ENCODE measurements around the gene C1orf210. TPM values are rescaled to one million over a fixed set of nuclear protein-coding genes. Genes with fewer than 3 reads are reported as not detected.
A peak's percentile ranks its signal among the peaks of the same experiment; 100 is the strongest.

Gene C1orf210
- total RNA-seq, 1 donor from 2014 or later: 3.7 TPM

DNA sequence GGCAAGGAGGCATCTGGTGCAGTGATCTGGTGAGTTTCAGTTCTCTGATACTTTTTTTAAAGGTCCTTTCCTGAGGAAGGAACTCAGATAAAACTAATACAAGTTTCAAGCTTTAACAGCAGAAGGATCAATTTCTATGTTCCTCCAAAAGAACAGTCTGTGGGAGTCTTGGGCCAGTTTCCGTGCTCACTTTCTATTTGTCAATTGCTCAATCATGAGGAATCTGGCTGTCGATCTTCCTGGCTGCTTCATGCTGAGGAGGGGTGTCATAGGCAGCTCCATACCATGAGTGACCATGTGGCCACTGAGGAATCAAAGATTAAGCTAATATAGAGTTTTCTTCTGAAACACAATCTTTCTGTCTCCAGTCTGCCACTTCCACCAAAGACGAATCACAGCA lies 27.0 kb downstream of the C1orf210 start:
- DNase-seq (ENCODE audit: low spot score in 2 of 2, unreplicated experiment in 2 of 2): no peak
- no peak overlapping the region for H3K4me3 Mint-ChIP-seq
- H3K27me3 Mint-ChIP-seq (ENCODE audit: low read depth): peaks cover 2% of the 10 kb centered on the region
- TF ChIP-seq, protein P1, sequence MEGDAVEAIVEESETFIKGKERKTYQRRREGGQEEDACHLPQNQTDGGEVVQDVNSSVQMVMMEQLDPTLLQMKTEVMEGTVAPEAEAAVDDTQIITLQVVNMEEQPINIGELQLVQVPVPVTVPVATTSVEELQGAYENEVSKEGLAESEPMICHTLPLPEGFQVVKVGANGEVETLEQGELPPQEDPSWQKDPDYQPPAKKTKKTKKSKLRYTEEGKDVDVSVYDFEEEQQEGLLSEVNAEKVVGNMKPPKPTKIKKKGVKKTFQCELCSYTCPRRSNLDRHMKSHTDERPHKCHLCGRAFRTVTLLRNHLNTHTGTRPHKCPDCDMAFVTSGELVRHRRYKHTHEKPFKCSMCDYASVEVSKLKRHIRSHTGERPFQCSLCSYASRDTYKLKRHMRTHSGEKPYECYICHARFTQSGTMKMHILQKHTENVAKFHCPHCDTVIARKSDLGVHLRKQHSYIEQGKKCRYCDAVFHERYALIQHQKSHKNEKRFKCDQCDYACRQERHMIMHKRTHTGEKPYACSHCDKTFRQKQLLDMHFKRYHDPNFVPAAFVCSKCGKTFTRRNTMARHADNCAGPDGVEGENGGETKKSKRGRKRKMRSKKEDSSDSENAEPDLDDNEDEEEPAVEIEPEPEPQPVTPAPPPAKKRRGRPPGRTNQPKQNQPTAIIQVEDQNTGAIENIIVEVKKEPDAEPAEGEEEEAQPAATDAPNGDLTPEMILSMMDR (IDR thresholded peaks at IDR 0.05; ENCODE audit: unreplicated experiment): no peak
- peaks cover 48% of the 10 kb centered on the region for H3K9me3 Mint-ChIP-seq
- H3K27ac Mint-ChIP-seq: no peak overlapping the region
- no peaks in the 10 kb centered on the region for H3K4me1 Mint-ChIP-seq
- peaks cover 17% of the 10 kb centered on the region for H3K36me3 Mint-ChIP-seq

DNA sequence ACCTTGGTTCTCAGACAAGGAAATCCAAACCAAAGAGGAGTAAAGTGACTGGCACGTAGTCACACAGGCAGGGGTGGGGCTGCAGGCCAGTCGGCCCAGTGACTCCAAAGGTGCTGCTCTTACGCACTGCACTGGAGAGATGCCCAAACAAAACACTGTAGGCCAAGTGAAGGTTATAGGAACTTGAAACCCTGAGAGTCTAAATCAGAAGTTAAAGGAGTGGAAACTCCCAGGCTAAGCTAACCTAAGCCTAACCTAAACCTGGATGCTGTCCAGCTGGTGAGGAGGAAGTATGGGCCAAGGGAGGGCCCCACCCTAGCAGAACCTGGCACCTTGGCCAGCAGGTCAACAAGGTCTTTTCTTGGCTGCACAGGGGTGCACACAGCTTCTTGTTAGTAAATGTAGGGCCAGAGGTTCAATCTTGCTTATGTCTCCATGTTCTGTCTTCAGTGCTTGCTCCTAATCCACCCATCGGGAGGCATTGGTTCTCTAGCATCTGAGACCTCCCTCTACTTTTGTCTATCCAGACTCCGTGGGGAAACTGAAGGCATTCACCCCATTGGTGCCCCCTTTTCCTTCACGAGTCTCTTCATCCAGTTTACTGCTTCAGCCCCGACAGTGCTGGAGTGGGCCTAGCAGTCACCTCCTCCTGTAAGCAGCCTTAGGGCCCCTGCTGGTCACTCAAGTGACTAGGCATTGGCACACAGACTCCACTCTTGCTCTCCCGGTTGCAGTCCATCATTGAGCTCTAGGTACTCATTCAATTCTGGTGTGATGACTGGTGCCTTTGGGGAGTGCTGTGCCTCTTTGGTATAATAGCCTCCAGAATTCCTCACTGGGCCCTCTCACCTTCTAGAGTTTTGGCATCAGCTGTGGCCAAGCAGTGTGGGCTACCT lies 28.5 kb downstream of the C1orf210 start:
- Mint-ChIP-seq H3K4me1 (no peaks in the 10 kb centered on the region), H3K27me3 (ENCODE audit: low read depth) (peaks cover 10% of the 10 kb centered on the region), H3K27ac (no peak overlapping the region), H3K36me3 (peaks cover 14% of the 10 kb centered on the region), H3K9me3 (peaks cover 37% of the 10 kb centered on the region), H3K4me3 (no peak overlapping the region)
- TF ChIP-seq, protein P1 (IDR thresholded peaks at IDR 0.05; ENCODE audit: unreplicated experiment): no peak
- no peak for DNase-seq (ENCODE audit: low spot score in 2 of 2, unreplicated experiment in 2 of 2)

DNA sequence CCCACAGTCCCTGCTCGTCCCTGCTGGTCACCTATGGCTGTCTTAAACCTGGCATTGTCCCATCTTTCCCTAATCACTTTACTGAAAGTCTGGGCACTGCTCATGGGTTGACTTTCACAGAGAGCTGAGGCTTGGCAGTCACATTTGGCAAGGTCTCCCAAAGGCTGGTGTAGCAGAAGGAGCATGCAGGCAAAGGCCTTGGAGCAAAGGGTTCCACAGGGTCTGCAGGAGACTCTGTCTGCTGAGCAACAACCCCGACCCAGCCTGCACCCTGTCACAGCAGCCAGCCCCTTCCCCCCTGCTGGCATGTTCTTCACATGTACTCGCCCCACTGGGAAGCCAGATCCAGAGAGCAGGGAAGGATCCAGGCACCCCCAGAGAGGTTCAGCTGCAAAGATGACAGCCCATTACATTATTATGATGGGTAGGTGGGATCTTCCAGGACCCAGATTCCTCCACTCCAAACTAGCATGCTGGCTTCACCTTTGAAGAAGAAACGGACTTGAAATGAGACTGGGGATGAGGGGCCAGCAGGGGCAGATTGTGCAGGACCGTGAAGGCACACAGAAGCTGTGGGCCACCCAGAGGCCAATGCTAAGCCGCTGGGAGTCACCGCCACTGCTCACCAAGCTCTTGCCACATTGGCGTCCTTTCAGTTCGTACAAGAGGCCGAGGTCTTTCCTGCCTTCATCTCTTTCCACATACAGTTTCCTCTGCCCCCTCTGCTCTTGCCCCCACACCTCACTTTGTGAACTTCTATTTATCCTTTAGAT lies 29.8 kb downstream of the C1orf210 start:
- Mint-ChIP-seq H3K36me3 (peaks cover 7% of the 10 kb centered on the region), H3K4me3 (no peak overlapping the region), H3K27me3 (ENCODE audit: low read depth) (peaks cover 10% of the 10 kb centered on the region), H3K4me1 (no peaks in the 10 kb centered on the region), H3K27ac (no peak overlapping the region), H3K9me3 (peaks cover 37% of the 10 kb centered on the region)
- TF ChIP-seq, protein P1 (IDR thresholded peaks at IDR 0.05; ENCODE audit: unreplicated experiment): no peak
- DNase-seq (ENCODE audit: low spot score in 2 of 2, unreplicated experiment in 2 of 2): no peak

DNA sequence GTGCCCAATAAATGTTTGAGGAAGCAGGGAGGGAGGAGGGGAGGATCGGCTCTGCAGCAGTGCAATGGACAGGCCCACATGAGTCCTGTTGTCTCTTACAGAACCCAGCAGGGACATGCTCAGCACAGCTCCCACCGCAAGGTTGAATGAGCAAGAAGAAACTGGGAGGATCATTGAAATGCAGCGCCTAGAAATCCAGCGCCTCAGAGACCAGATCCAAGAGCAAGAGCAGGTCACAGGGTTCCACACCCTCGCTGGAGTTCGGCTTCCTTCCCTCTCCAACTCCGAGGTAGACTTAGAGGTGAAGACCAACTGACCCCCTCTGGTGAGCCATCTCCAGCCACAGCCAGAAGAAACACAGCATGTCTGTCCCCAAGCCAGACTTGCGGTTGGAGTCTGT lies 31.5 kb downstream of the C1orf210 start:
- Mint-ChIP-seq H3K27ac (no peak overlapping the region), H3K4me1 (no peaks in the 10 kb centered on the region), H3K9me3 (peaks cover 36% of the 10 kb centered on the region), H3K36me3 (peaks cover 7% of the 10 kb centered on the region), H3K4me3 (no peak overlapping the region), H3K27me3 (ENCODE audit: low read depth) (peaks cover 10% of the 10 kb centered on the region)
- TF ChIP-seq, protein P1 (IDR thresholded peaks at IDR 0.05; ENCODE audit: unreplicated experiment): no peak
- peak in 1 of 2 experiments; percentile 11 for DNase-seq (ENCODE audit: low spot score in 2 of 2, unreplicated experiment in 2 of 2)

DNA sequence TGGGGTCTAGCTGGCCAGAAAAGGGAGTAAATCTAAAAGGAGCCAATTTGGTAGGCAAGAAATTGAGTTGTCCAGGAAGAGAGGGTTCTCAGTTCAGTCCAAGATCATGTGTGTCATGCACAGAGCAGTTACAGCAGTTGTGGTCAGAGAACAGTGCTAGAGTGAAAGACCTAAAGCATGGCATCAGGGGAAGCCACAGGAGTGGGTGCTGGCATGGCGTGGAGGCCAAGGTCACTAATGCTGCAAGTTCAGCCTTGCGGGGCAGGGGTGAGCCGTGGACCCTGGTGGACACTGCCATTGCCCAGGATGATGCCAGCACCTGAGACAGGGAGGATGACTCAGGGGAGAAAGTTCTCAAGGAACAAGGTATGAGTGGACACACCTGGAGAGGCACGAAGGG lies 32.2 kb downstream of the C1orf210 start:
- H3K27ac Mint-ChIP-seq: no peak overlapping the region
- no peaks in the 10 kb centered on the region for H3K4me1 Mint-ChIP-seq
- no peak for DNase-seq (ENCODE audit: low spot score in 2 of 2, unreplicated experiment in 2 of 2)
- TF ChIP-seq, protein P1 (IDR thresholded peaks at IDR 0.05; ENCODE audit: unreplicated experiment): no peak
- H3K9me3 Mint-ChIP-seq: peaks cover 30% of the 10 kb centered on the region
- peaks cover 10% of the 10 kb centered on the region for H3K27me3 Mint-ChIP-seq (ENCODE audit: low read depth)
- no peak overlapping the region for H3K4me3 Mint-ChIP-seq
- peaks cover 2% of the 10 kb centered on the region for H3K36me3 Mint-ChIP-seq
